Neural cell (in vitro differentiated cells): ENCODE measurements around the gene DNAJB2. TPM values are rescaled to one million over a fixed set of nuclear protein-coding genes. Genes with fewer than 3 reads are reported as not detected.
"Not testable (repeated sequence)": the region's sequence is repeated elsewhere in the genome, so short reads cannot be mapped to it uniquely, and the experiment has no call there.

Experiments
- H2AFZ ChIP-seq: fragments of 200-600, 300-800 bp; sonication (generic), shearing (Covaris generic); 2 replicates; pipeline ENCODE4 v1.6.0; 2014; ENCODE audit warnings: low read depth, mild to moderate bottlenecking, antibody characterized with exemption, low read length, moderate library complexity
- H3F3A ChIP-seq: fragments of 200-600 bp; shearing (Covaris generic); 2 replicates; pipeline ENCODE4 v1.6.1; 2016; ENCODE audit warnings: mild to moderate bottlenecking, moderate library complexity, mixed read lengths, antibody characterized with exemption, low read length; ENCODE audit not compliant: insufficient read depth, poor library complexity, severe bottlenecking
- H3K27ac ChIP-seq: fragments of 200-600, 300-800 bp; sonication (generic), shearing (Covaris generic); 2 replicates; pipeline ENCODE4 v1.5.1; 2014; ENCODE audit warnings: mild to moderate bottlenecking, low read length, moderate library complexity
- H3K27me3 ChIP-seq: fragments of 300-800, 200-600 bp; sonication (generic), shearing (Covaris generic); 2 replicates; pipeline ENCODE4 v1.6.0; 2014; ENCODE audit warnings: mild to moderate bottlenecking, low read depth, low read length, moderate library complexity; ENCODE audit not compliant: insufficient read depth
- H3K36me3 ChIP-seq: fragments of 300-800, 200-600 bp; sonication (generic), shearing (Covaris generic); 2 replicates; pipeline ENCODE4 v1.5.1; 2014; ENCODE audit warnings: mild to moderate bottlenecking, antibody characterized with exemption, low read length, moderate library complexity; ENCODE audit not compliant: insufficient read depth
- H3K4me2 ChIP-seq: fragments of 300-800, 200-600 bp; sonication (generic), shearing (Covaris generic); 2 replicates; pipeline ENCODE4 v1.6.0; 2014; ENCODE audit warnings: mild to moderate bottlenecking, low read length
- H3K4me3 ChIP-seq: fragments of 300-800, 200-600 bp; sonication (generic), shearing (Covaris generic); 2 replicates; pipeline ENCODE4 v1.5.1; 2014; ENCODE audit warnings: mild to moderate bottlenecking, low read length, moderate library complexity
- H3K79me2 ChIP-seq: fragments of 200-600 bp; shearing (Covaris generic); replicated peaks from 2 replicates; pipeline ENCODE4 v1.6.0; 2014; ENCODE audit warnings: mild to moderate bottlenecking, low read length, moderate library complexity; ENCODE audit not compliant: insufficient read depth
- H3K9ac ChIP-seq: fragments of 300-800, 200-600 bp; sonication (generic), shearing (Covaris generic); 2 replicates; pipeline ENCODE4 v1.6.1; 2016; ENCODE audit warnings: mild to moderate bottlenecking, low read length, mixed read lengths
- H3K9me2 ChIP-seq: fragments of 200-600 bp; shearing (Covaris generic); 2 replicates; pipeline ENCODE4 v1.6.1; 2016; ENCODE audit warnings: mild to moderate bottlenecking, low read length, mixed read lengths; ENCODE audit not compliant: insufficient read depth
- H3K9me3 ChIP-seq: fragments of 200-600, 300-800 bp; sonication (generic), shearing (Covaris generic); 2 replicates; pipeline ENCODE4 v1.6.1; 2016; ENCODE audit warnings: mild to moderate bottlenecking, mixed run types, low read length, moderate library complexity, mixed read lengths
- H4K20me1 ChIP-seq: fragments of 200-600 bp; shearing (Covaris generic); 2 replicates; pipeline ENCODE4 v1.6.1; 2016; ENCODE audit warnings: mild to moderate bottlenecking, mixed run types; ENCODE audit not compliant: insufficient read depth
- EP300 ChIP-seq: fragments of 450-650 bp; conservative IDR thresholded peaks from 2 replicates; pipeline ENCODE4 v1.6.1; 2014; ENCODE audit warnings: antibody characterized with exemption, mild to moderate bottlenecking, moderate library complexity; ENCODE audit not compliant: poor library complexity, severe bottlenecking
- EZH2 ChIP-seq: fragments of 200-600, 300-800 bp; shearing (Covaris generic), sonication (generic); IDR thresholded peaks from 2 replicates; pipeline ENCODE4 v1.6.1; 2014; ENCODE audit warnings: antibody characterized with exemption, low read length, borderline replicate concordance, mild to moderate bottlenecking; ENCODE audit not compliant: insufficient read depth, poor library complexity, severe bottlenecking
- MXI1 ChIP-seq: fragments of 450-650 bp; conservative IDR thresholded peaks from 2 replicates; pipeline ENCODE4 v1.6.1; 2014; ENCODE audit warnings: antibody characterized with exemption, mild to moderate bottlenecking; ENCODE audit not compliant: poor library complexity, severe bottlenecking
- POLR2AphosphoS5 ChIP-seq: IDR thresholded peaks from 2 replicates; pipeline ENCODE4 v1.6.1; 2012
- SMC3 ChIP-seq: fragments of 450-650 bp; conservative IDR thresholded peaks from 2 replicates; pipeline ENCODE4 v1.6.1; 2014; ENCODE audit warnings: antibody characterized with exemption, mild to moderate bottlenecking, moderate library complexity; ENCODE audit not compliant: poor library complexity
- TAF1 ChIP-seq: IDR thresholded peaks from 2 replicates; pipeline ENCODE4 v1.6.1; 2012; ENCODE audit warnings: low read depth
- polyA plus RNA-seq: library from polyadenylated mRNA; depleted of rRNA; stranded (reverse); fragments of >200 nt; gene quantifications from 2 replicates; pipeline ENCODE4 v1.2.3, GENCODE V29; 2014
- TF ChIP-seq, protein P1 (sequence below): fragments of 450-650 bp; IDR thresholded peaks from 2 replicates; pipeline ENCODE4 v1.5.1; 2014; ENCODE audit warnings: antibody characterized with exemption, mild to moderate bottlenecking, moderate library complexity; ENCODE audit not compliant: poor library complexity, severe bottlenecking

DNAJB2 gene
- polyA plus RNA-seq, 1 donor from 2014 or later = 145 TPM

DNA sequence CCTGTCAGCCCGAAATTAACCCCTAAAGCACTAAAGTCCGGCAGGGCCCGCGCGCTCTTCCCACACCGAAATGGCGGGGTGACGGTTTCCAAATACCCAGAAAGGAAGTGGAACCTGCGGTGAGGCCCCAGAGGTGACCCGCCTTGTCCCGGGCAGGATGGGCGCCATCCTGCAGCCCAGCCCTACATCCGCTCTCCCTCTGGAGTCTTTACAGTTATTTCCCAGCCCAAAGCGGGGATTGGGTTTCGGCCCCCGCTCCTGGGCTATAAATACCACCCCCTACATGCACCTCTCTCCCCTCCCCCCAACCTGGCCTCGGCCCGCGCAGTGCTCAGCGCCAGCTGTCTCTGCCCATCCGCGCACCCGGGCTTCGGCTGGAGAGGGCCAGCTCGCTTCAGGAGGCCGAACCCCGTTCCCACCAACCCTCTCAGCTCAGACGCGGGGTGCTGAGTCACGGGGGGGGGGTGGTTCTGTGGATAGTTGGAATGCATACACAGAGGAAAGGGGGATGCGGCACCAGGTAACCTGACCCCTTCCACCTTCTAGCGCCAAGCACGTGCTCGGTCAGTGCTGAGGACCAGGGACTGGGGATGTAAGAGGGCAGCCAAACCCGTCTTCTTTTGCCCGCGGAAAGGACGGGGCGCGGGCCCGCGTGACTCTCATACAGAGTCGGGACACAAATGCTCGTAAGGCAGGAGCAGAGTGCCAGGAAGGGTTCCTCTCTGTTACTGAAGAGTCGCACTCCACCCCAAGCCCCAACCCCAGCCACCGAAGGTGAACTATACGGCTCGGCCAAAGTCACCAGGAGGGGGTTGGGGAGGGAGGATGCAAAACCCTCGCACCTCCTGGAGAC is 26.0 kb upstream of the DNAJB2 start, which contains the start of gene TUBA4B:
Gene TUBA4B (plus strand): TSS at position 344 of the 853 bp plus-strand sequence. CDS start 165 bp downstream, at position 509.
- Histone ChIP-seq H3F3A (no peaks in the 10 kb centered on the region), H3K4me3 (peak within 1 kb of the TSS; percentile 80), H3K9me2 (no peaks in the 10 kb centered on the region), H3K27me3 (peaks cover 61% of the 10 kb centered on the region), H3K27ac (no peak within 1 kb of the TSS), H4K20me1 (no peaks in the 10 kb centered on the region), H2AFZ (peak within 1 kb of the TSS; percentile 14), H3K79me2 (no peaks in the 10 kb centered on the region), H3K36me3 (no peaks in the 10 kb centered on the region), H3K4me2 (peak within 1 kb of the TSS; percentile 76), H3K9ac (peak within 1 kb of the TSS; percentile 49), H3K9me3 (no peaks in the 10 kb centered on the region)
- no peak for TF ChIP-seq EP300
- peak; percentile 33 for TF ChIP-seq EZH2

DNA sequence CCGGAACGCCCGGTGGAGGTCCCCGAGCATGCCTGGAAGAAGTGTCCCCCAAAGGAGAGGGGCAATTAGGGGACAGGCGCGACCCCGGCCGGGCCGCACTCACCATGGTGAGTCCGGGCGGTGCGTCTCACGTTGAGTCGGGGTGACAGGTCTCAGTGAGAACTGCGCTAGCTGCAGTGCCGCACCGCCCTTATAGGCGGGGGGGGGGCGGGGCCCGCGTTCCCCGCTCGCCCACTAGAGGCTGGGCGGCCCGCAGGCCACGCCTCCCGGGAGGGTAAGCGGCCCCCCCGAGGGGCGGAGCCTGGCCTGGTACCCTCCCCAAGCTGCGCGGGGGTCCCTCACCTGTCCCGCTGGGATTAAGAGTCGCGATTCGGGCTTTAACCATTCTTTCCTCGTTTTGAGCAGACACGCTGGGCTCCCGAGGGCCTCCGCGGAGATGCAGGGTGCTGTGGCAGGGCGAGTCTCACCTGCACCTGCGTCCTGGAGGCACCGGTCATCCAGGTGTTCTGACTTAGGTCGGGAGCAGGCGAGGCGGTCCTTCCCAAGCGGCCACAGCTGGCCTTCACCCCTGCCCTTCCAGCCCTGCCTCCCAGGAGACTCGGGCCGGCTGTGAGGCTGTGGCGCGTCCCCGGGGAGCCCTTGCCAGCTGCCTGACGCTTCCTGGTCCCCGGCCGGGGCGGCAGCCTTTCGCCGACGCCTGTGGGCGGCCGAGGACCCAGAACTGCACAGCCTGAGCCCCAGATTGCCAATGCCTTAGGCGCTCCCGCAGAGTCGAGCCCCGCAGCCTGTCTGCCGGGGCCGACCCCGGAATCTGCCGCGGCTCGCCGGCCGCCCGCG is 25.2 kb upstream of the DNAJB2 start, which contains the start of gene TUBA4A:
Gene TUBA4A (minus strand): TSS at position 166 of the 837 bp plus-strand sequence. CDS start 60 bp downstream, at position 106.
- no peaks in the 10 kb centered on the region for H3K36me3 ChIP-seq
- H3F3A ChIP-seq = no peaks in the 10 kb centered on the region
- peak within 1 kb of the TSS; percentile 49 for H3K9ac ChIP-seq
- H3K4me2 ChIP-seq = peak within 1 kb of the TSS; percentile 76
- no peaks in the 10 kb centered on the region for H3K9me2 ChIP-seq
- no peak within 1 kb of the TSS for H3K27ac ChIP-seq
- no peaks in the 10 kb centered on the region for H4K20me1 ChIP-seq
- TF ChIP-seq POLR2AphosphoS5 (peak; percentile 46), SMC3 (no peak), MXI1 (no peak), EZH2 (no peak), TAF1 (no peak)
- TF ChIP-seq, protein P1, sequence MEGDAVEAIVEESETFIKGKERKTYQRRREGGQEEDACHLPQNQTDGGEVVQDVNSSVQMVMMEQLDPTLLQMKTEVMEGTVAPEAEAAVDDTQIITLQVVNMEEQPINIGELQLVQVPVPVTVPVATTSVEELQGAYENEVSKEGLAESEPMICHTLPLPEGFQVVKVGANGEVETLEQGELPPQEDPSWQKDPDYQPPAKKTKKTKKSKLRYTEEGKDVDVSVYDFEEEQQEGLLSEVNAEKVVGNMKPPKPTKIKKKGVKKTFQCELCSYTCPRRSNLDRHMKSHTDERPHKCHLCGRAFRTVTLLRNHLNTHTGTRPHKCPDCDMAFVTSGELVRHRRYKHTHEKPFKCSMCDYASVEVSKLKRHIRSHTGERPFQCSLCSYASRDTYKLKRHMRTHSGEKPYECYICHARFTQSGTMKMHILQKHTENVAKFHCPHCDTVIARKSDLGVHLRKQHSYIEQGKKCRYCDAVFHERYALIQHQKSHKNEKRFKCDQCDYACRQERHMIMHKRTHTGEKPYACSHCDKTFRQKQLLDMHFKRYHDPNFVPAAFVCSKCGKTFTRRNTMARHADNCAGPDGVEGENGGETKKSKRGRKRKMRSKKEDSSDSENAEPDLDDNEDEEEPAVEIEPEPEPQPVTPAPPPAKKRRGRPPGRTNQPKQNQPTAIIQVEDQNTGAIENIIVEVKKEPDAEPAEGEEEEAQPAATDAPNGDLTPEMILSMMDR = no peak
- peak within 1 kb of the TSS; percentile 80 for H3K4me3 ChIP-seq
- peak within 1 kb of the TSS; percentile 14 for H2AFZ ChIP-seq
- H3K27me3 ChIP-seq = peaks cover 68% of the 10 kb centered on the region
- no peaks in the 10 kb centered on the region for H3K79me2 ChIP-seq
- H3K9me3 ChIP-seq = no peaks in the 10 kb centered on the region

DNA sequence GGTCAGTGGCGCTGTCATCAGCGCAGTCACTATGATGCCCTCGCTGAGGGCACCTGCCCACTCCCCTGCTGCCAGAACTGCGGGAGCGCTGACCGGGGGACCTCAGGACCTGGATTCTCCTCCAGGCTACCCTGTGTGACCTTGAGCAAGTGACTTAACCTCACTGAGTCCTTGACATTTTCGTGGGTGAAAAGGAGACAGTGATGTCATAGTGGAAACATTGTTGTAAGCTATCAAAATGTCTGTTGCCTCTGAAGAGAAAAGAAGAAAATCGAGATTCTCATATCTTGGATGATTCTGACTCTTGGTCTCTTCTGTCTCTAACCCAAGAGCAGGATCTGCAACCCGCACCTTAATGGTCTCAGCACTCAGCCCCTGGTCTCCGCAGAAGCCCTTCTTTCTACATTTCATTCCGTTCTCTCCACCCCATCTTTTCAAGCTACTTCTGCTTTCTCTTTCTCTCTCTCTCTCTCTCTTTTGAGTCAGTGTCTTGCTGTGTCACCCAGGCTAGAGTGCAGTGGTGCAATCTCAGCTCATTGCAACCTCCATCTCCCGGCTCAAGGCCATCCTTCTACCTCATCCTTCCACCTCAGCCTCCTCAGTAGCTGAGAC is 24.5 kb upstream of the DNAJB2 start:
- no peaks in the 10 kb centered on the region for H4K20me1 ChIP-seq
- no peaks in the 10 kb centered on the region for H3K79me2 ChIP-seq
- H3K27ac ChIP-seq = no peak overlapping the region
- no peak overlapping the region for H2AFZ ChIP-seq
- TF ChIP-seq EZH2 (no peak), POLR2AphosphoS5 (no peak), SMC3 (no peak)
- TF ChIP-seq, protein P1 = no peak
- no peaks in the 10 kb centered on the region for H3K36me3 ChIP-seq
- no peaks in the 10 kb centered on the region for H3K9me3 ChIP-seq
- H3K27me3 ChIP-seq = peaks cover 74% of the 10 kb centered on the region
- no peaks in the 10 kb centered on the region for H3F3A ChIP-seq
- H3K4me2 ChIP-seq = no peak overlapping the region
- H3K4me3 ChIP-seq = peak overlapping the region; percentile 80
- no peaks in the 10 kb centered on the region for H3K9me2 ChIP-seq
- H3K9ac ChIP-seq = peak overlapping the region; percentile 49

DNA sequence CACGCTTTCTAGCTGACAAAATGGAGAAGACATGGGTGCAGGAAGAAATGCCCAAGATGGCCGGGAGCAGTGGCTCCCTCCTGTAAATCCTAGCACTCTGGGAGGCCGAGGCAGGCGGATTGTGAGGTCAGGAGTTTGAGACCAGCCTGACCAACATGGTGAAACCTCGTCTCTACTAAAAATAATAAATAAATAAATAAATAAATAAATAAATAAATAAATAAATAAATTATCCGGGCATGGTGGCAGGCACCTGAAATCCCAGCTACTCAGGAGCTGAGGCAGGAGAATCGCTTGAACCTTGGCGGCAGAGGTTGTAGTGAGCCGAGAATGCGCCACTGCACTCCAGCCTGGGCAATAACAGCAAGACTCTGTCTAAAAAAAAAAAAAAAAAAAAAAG is 20.2 kb upstream of the DNAJB2 start:
- H3K4me2 ChIP-seq, H3K4me3 ChIP-seq, H2AFZ ChIP-seq, H4K20me1 ChIP-seq, H3K9me3 ChIP-seq, H3K9ac ChIP-seq, H3K36me3 ChIP-seq, H3K79me2 ChIP-seq, H3K9me2 ChIP-seq, H3K27ac ChIP-seq, H3F3A ChIP-seq: not testable (repeated sequence)
- peaks cover 69% of the 10 kb centered on the region for H3K27me3 ChIP-seq
